WI38 (cell line): ENCODE data around the gene EIF1B.

Source experiments
- H3K4me3 ChIP-seq: 2 replicates; pipeline ENCODE4 v1.5.1; 2011; ENCODE audit warnings: low read depth, mild to moderate bottlenecking, control low read depth, low read length
- TF ChIP-seq, protein P1 (sequence below): IDR thresholded peaks from 2 replicates; pipeline ENCODE4 v1.5.1; 2012; ENCODE audit warnings: low read depth, mild to moderate bottlenecking, control low read depth, low read length

The EIF1B gene

GRCh38 chr3:40333852-40334251, 24.3 kb downstream of the EIF1B start:
- TF ChIP-seq, protein P1, sequence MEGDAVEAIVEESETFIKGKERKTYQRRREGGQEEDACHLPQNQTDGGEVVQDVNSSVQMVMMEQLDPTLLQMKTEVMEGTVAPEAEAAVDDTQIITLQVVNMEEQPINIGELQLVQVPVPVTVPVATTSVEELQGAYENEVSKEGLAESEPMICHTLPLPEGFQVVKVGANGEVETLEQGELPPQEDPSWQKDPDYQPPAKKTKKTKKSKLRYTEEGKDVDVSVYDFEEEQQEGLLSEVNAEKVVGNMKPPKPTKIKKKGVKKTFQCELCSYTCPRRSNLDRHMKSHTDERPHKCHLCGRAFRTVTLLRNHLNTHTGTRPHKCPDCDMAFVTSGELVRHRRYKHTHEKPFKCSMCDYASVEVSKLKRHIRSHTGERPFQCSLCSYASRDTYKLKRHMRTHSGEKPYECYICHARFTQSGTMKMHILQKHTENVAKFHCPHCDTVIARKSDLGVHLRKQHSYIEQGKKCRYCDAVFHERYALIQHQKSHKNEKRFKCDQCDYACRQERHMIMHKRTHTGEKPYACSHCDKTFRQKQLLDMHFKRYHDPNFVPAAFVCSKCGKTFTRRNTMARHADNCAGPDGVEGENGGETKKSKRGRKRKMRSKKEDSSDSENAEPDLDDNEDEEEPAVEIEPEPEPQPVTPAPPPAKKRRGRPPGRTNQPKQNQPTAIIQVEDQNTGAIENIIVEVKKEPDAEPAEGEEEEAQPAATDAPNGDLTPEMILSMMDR: no peak
- H3K4me3 ChIP-seq: no peak overlapping the region

DNA sequence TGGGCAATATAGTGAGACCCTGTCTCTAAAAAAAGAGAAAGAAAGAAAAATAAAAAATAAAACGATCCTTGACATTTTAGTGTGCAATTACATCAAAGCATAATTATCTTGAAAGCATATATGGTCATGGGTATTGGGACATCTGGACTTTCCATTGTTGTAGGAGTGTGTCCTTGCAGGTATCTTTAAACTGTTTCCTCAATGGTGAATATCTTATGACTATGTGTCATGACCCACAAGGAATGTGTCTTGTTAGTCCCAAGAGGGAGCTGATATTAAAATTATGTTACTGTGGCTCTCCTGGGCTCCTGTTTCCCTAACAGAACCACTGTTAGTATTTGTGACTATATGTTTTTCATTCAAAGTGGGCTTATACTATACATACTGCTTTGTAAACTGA, 26.6 kb downstream of the EIF1B start:
- TF ChIP-seq, protein P1: no peak
- H3K4me3 ChIP-seq: no peak overlapping the region

GRCh38 chr3:40336511-40337135, 27.1 kb downstream of the EIF1B start:
- TF ChIP-seq, protein P1: no peak
- H3K4me3 ChIP-seq: no peak overlapping the region

DNA sequence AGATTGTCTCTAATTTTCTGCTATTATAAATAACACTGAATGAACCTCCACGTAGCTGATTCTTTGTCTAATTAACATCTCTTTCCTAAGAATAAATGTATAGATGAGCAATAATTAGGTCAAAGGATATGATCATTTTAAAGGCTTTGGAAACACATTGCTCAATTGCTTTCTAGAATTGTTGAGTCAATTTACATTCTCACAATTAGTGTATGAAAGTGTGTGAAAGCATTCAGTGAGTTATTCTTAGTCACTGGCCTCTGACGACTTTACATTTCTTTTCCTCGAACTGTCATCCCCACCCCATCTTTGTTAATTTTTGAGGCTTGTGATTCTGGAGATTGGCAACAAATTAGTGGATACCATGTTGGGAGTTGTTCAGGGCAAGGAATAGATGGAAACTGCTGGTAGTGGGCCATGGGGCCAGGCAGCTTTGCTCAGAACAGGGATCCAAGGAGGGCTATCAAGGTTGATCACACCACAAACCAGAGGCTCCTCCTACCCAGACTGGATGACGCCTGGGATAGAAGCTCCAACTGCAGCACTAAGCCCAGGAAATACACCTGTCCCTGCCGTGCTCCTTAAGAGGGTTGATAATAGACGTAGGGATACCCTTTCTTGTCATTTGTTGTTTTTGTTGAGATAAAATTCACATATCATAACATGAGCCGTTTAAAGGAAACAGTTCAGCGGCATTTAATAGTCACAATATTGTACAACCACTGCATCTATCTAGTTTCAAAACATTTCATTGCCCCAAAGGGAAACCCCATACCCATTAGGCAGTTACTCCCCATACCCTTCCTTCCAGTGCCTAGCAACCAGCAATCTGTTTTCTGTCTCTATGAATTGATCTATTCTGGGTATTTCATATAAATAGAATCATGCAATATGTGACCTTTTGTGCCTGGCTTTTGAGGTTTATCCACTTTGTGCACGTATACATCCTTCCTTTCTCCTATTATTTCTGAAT, 27.9 kb downstream of the EIF1B start:
- H3K4me3 ChIP-seq: no peak overlapping the region
- TF ChIP-seq, protein P1: no peak

GRCh38 chr3:40339871-40340270, 30.4 kb downstream of the EIF1B start:
- no peak overlapping the region for H3K4me3 ChIP-seq
- TF ChIP-seq, protein P1: no peak

GRCh38 chr3:40340541-40341170, 31.1 kb downstream of the EIF1B start:
- TF ChIP-seq, protein P1: no peak
- no peak overlapping the region for H3K4me3 ChIP-seq
